Spleen (tissue), 7 donors: ENCODE data around the gene NRG3.

Experiments used
- CTCF ChIP-seq, 11 experiments: fragments of 200-600 bp in 7 of 11; fragments of 450-650 bp in 4 of 11; sonication (generic) in 4 of 11; IDR thresholded peaks in 8 of 11; conservative IDR thresholded peaks in 3 of 11; 1 replicate in 7 of 11; 2 replicates in 4 of 11; pipeline versions ENCODE4 v1.4.0 to v1.8.0; 2016 to 2021; ENCODE audit warnings: antibody characterized with exemption in 11 of 11, inconsistent platforms in 4 of 11, mild to moderate bottlenecking in 1 of 11
- POLR2A ChIP-seq, 3 donors: fragments of 450-650 bp; IDR thresholded peaks; one replicate each; pipeline ENCODE4 v1.5.1; 2017; ENCODE audit warnings: antibody characterized with exemption in 3 of 3, mild to moderate bottlenecking in 1 of 3
- POLR2AphosphoS5 ChIP-seq, 3 donors: sonication (generic); formaldehyde crosslinking; IDR thresholded peaks; one replicate each; pipeline ENCODE4 v1.5.1; 2017; ENCODE audit warnings: antibody characterized with exemption in 3 of 3
- donor health status: DM: no; HTN: no; CAD: no; lungs with moderate emphysema.
- donor health status: DM: no; HTN: no; CAD: no.
- donor health status: DM: no; HTN: no; CAD: no.

GRCh38 chr10:81900989-81901388 is 26.0 kb downstream of the NRG3 start:
- TF ChIP-seq CTCF (IDR thresholded peaks at IDR 0.05 in 8 of 11, conservative IDR thresholded peaks at IDR 0.05 in 3 of 11), result no peak
- no peak for TF ChIP-seq POLR2A (IDR thresholded peaks at IDR 0.05)
- TF ChIP-seq POLR2AphosphoS5 (IDR thresholded peaks at IDR 0.05), result no peak
